Hepatic stellate cell (primary cell): ENCODE results near the gene MITF.
"Not testable (repeated sequence)": the region's sequence is repeated elsewhere in the genome, so short reads cannot be mapped to it uniquely, and the experiment has no call there.

Experiments
- DNase-seq: peaks from one replicate; pipeline ENCODE4 v3.0.0; 2011; ENCODE audit warnings: low spot score

The MITF gene

GRCh38 chr3:69872783-69873378 is 133.6 kb downstream of the MITF start:
- DNase-seq, result no peak

- no peak for DNase-seq
Measured at GRCh38 chr3:69876073-69876472, 136.8 kb downstream of the MITF start.

- DNase-seq, result no peak
Measured at GRCh38 chr3:69878254-69878653, 139.0 kb downstream of the MITF start.

GRCh38 chr3:69879051-69879450 is 139.8 kb downstream of the MITF start:
- DNase-seq, result no peak

- no peak for DNase-seq
Measured at GRCh38 chr3:69880069-69880640, 140.9 kb downstream of the MITF start.

- DNase-seq, result no peak
Measured at GRCh38 chr3:69881051-69881450, 141.8 kb downstream of the MITF start.

- DNase-seq, result no peak
Measured at GRCh38 chr3:69881756-69882428, 142.6 kb downstream of the MITF start.

GRCh38 chr3:69882560-69882959 is 143.3 kb downstream of the MITF start:
- DNase-seq, result no peak

- DNase-seq, result no peak
Measured at GRCh38 chr3:69888040-69888942, 149.0 kb downstream of the MITF start.

- no peak for DNase-seq
Measured at GRCh38 chr3:69888943-69889315, 149.7 kb downstream of the MITF start.

GRCh38 chr3:69890084-69890483 is 150.8 kb downstream of the MITF start:
- DNase-seq, result no peak

GRCh38 chr3:69890691-69891090 is 151.4 kb downstream of the MITF start:
- DNase-seq, result no peak

GRCh38 chr3:69892706-69893105 is 153.4 kb downstream of the MITF start:
- no peak for DNase-seq

- DNase-seq, result no peak
Measured at GRCh38 chr3:69893274-69893673, 154.0 kb downstream of the MITF start.

GRCh38 chr3:69896095-69896494 is 156.8 kb downstream of the MITF start:
- DNase-seq, result no peak

- DNase-seq, result no peak
Measured at GRCh38 chr3:69900331-69900730, 161.1 kb downstream of the MITF start.

GRCh38 chr3:69901802-69902201 is 162.5 kb downstream of the MITF start:
- no peak for DNase-seq

GRCh38 chr3:69902386-69902785 is 163.1 kb downstream of the MITF start:
- no peak for DNase-seq

GRCh38 chr3:69906351-69906966 is 167.2 kb downstream of the MITF start:
- DNase-seq, result no peak

GRCh38 chr3:69907554-69907953 is 168.3 kb downstream of the MITF start:
- DNase-seq, result no peak

GRCh38 chr3:69909859-69910258 is 170.6 kb downstream of the MITF start:
- not testable (repeated sequence) for DNase-seq

GRCh38 chr3:69913422-69913821 is 174.2 kb downstream of the MITF start:
- DNase-seq, result no peak
